T-helper 17 cell (primary cell): ENCODE data around the gene FADS3. TPM values are rescaled to one million over a fixed set of nuclear protein-coding genes. Genes with fewer than 3 reads are reported as not detected.
"Not testable (repeated sequence)": the region's sequence is repeated elsewhere in the genome, so short reads cannot be mapped to it uniquely, and the experiment has no call there.

ENCODE experiments used
- ATAC-seq: fragments of 150-1000 bp; cut with Tn5 transposase; 2 replicates; pipeline ENCODE4 v1.10.0; 2021; ENCODE audit warnings: mild to moderate bottlenecking, moderate library complexity
- DNase-seq, 3 donors: peaks; one replicate each; pipeline versions ENCODE4 v3.0.0 to v3.0.0-alpha.2; 2020 to 2021
- H3K9me3 ChIP-seq: one replicate; pipeline ENCODE4 v1.7.0; 2013; ENCODE audit warnings: low read length, mild to moderate bottlenecking; ENCODE audit not compliant: control insufficient read depth, poor library complexity, severe bottlenecking
- H3K27ac Mint-ChIP-seq: one replicate; pipeline ENCODE4 v1.8.0; 2022; ENCODE audit warnings: mild to moderate bottlenecking, moderate library complexity, mixed read lengths
- H3K27me3 Mint-ChIP-seq: one replicate; pipeline ENCODE4 v1.8.0; 2022; ENCODE audit warnings: mixed read lengths
- H3K36me3 Mint-ChIP-seq: one replicate; pipeline ENCODE4 v1.8.0; 2022; ENCODE audit warnings: low read depth, mixed read lengths
- H3K4me1 Mint-ChIP-seq: one replicate; pipeline ENCODE4 v1.8.0; 2022; ENCODE audit warnings: mild to moderate bottlenecking, mixed read lengths
- H3K4me3 Mint-ChIP-seq: one replicate; pipeline ENCODE4 v1.8.0; 2022; ENCODE audit warnings: mild to moderate bottlenecking, moderate library complexity, mixed read lengths
- total RNA-seq, 4 donors: library from RNA in 2 of 4; stranded (reverse) in 2 of 4; gene quantifications; one replicate each; pipeline ENCODE4 v1.2.3 and lab custom pipeline; 2022 to 2026

FADS3 gene
- total RNA-seq, 2 donors from 2014 or later, result 8.5 to 14.5 TPM

GRCh38 chr11:61887839-61888494, 3.4 kb downstream of the FADS3 start:
- Mint-ChIP-seq H3K4me3 (no peak overlapping the region), H3K4me1 (peaks cover 4% of the 10 kb centered on the region), H3K36me3 (no peaks in the 10 kb centered on the region), H3K27ac (no peak overlapping the region), H3K27me3 (no peaks in the 10 kb centered on the region)
- ATAC-seq (no peak), DNase-seq (no peak)
- H3K9me3 ChIP-seq, result no peaks in the 10 kb centered on the region

GRCh38 chr11:61886643-61887042, 4.7 kb downstream of the FADS3 start:
- Mint-ChIP-seq H3K4me3 (no peak overlapping the region), H3K27me3 (no peaks in the 10 kb centered on the region), H3K27ac (no peak overlapping the region), H3K36me3 (no peaks in the 10 kb centered on the region), H3K4me1 (peaks cover 4% of the 10 kb centered on the region)
- ATAC-seq (no peak), DNase-seq (no peak)
- H3K9me3 ChIP-seq, result no peaks in the 10 kb centered on the region

GRCh38 chr11:61885784-61886580, 5.4 kb downstream of the FADS3 start:
- DNase-seq (no peak), ATAC-seq (no peak)
- Mint-ChIP-seq H3K4me3 (no peak overlapping the region), H3K27me3 (no peaks in the 10 kb centered on the region), H3K27ac (no peak overlapping the region), H3K4me1 (peaks cover 4% of the 10 kb centered on the region), H3K36me3 (no peaks in the 10 kb centered on the region)
- H3K9me3 ChIP-seq, result no peaks in the 10 kb centered on the region

- Mint-ChIP-seq H3K4me1 (peaks cover 2% of the 10 kb centered on the region), H3K36me3 (no peaks in the 10 kb centered on the region), H3K27me3 (no peaks in the 10 kb centered on the region), H3K27ac (no peak overlapping the region), H3K4me3 (no peak overlapping the region)
- DNase-seq (no peak), ATAC-seq (no peak)
- no peaks in the 10 kb centered on the region for H3K9me3 ChIP-seq
Measured at GRCh38 chr11:61885166-61885778, 6.1 kb downstream of the FADS3 start.

- Mint-ChIP-seq H3K4me3 (no peak overlapping the region), H3K36me3 (no peaks in the 10 kb centered on the region), H3K27ac (no peak overlapping the region), H3K4me1 (peaks cover 2% of the 10 kb centered on the region), H3K27me3 (no peaks in the 10 kb centered on the region)
- DNase-seq (no peak), ATAC-seq (no peak)
- H3K9me3 ChIP-seq, result no peaks in the 10 kb centered on the region
Measured at GRCh38 chr11:61883947-61884346, 7.4 kb downstream of the FADS3 start.

- Mint-ChIP-seq H3K27me3 (no peaks in the 10 kb centered on the region), H3K4me3 (peak overlapping the region; percentile 7), H3K36me3 (no peaks in the 10 kb centered on the region), H3K4me1 (peaks cover 2% of the 10 kb centered on the region), H3K27ac (no peak overlapping the region)
- ATAC-seq (no peak), DNase-seq (no peak)
- H3K9me3 ChIP-seq, result no peaks in the 10 kb centered on the region
Measured at GRCh38 chr11:61883327-61883726, 8.0 kb downstream of the FADS3 start.

GRCh38 chr11:61882879-61883278, 8.5 kb downstream of the FADS3 start:
- ATAC-seq, result no peak
- Mint-ChIP-seq H3K27me3 (no peaks in the 10 kb centered on the region), H3K36me3 (no peaks in the 10 kb centered on the region), H3K4me3 (peak overlapping the region; percentile 7), H3K4me1 (peaks cover 2% of the 10 kb centered on the region), H3K27ac (no peak overlapping the region)
- no peak for DNase-seq
- H3K9me3 ChIP-seq, result no peaks in the 10 kb centered on the region

- not testable (repeated sequence) for H3K27ac Mint-ChIP-seq, DNase-seq, H3K27me3 Mint-ChIP-seq, H3K9me3 ChIP-seq, ATAC-seq, H3K4me3 Mint-ChIP-seq, H3K4me1 Mint-ChIP-seq, H3K36me3 Mint-ChIP-seq
Measured at GRCh38 chr11:61882267-61882666, 9.1 kb downstream of the FADS3 start.

- H3K4me1 Mint-ChIP-seq, result no peaks in the 10 kb centered on the region
Measured at GRCh38 chr11:61881397-61881796, 9.9 kb downstream of the FADS3 start.

GRCh38 chr11:61880454-61880853, 10.9 kb downstream of the FADS3 start:
- H3K27me3 Mint-ChIP-seq, result no peaks in the 10 kb centered on the region
- no peaks in the 10 kb centered on the region for H3K4me1 Mint-ChIP-seq
- no peak overlapping the region for H3K27ac Mint-ChIP-seq
- ATAC-seq, result peak; percentile 12
- no peaks in the 10 kb centered on the region for H3K9me3 ChIP-seq
- peak overlapping the region; percentile 25 for H3K4me3 Mint-ChIP-seq
- no peaks in the 10 kb centered on the region for H3K36me3 Mint-ChIP-seq
- no peak for DNase-seq

More at GRCh38 chr11:61881397-61881796, 9.9 kb downstream of the FADS3 start:
- H3K27me3 Mint-ChIP-seq, result no peaks in the 10 kb centered on the region
- DNase-seq (no peak), ATAC-seq (no peak)
- H3K4me3 Mint-ChIP-seq, result no peak overlapping the region
- H3K27ac Mint-ChIP-seq, result no peak overlapping the region
- H3K36me3 Mint-ChIP-seq, result no peaks in the 10 kb centered on the region
- no peaks in the 10 kb centered on the region for H3K9me3 ChIP-seq

- Mint-ChIP-seq H3K36me3 (no peaks in the 10 kb centered on the region), H3K4me3 (no peak overlapping the region), H3K4me1 (no peaks in the 10 kb centered on the region), H3K27ac (no peak overlapping the region), H3K27me3 (no peaks in the 10 kb centered on the region)
- ATAC-seq (peak; percentile 27), DNase-seq (no peak)
- no peaks in the 10 kb centered on the region for H3K9me3 ChIP-seq
Measured at GRCh38 chr11:61880031-61880430, 11.3 kb downstream of the FADS3 start.

- no peak for DNase-seq
- Mint-ChIP-seq H3K27ac (no peak overlapping the region), H3K4me1 (no peaks in the 10 kb centered on the region), H3K36me3 (no peaks in the 10 kb centered on the region), H3K27me3 (no peaks in the 10 kb centered on the region), H3K4me3 (no peak overlapping the region)
- no peak for ATAC-seq
- H3K9me3 ChIP-seq, result no peaks in the 10 kb centered on the region
Measured at GRCh38 chr11:61879152-61879551, 12.2 kb downstream of the FADS3 start.

- Mint-ChIP-seq H3K27ac (no peak overlapping the region), H3K36me3 (no peaks in the 10 kb centered on the region), H3K4me1 (peaks cover 3% of the 10 kb centered on the region), H3K4me3 (no peak overlapping the region), H3K27me3 (no peaks in the 10 kb centered on the region)
- DNase-seq (no peak), ATAC-seq (no peak)
- no peaks in the 10 kb centered on the region for H3K9me3 ChIP-seq
Measured at GRCh38 chr11:61875698-61876097, 15.6 kb downstream of the FADS3 start.
